ENCODE results near the gene STH. TPM values are rescaled to one million over a fixed set of nuclear protein-coding genes. Genes with fewer than 3 reads are reported as not detected.
"Not testable (repeated sequence)": the region's sequence is repeated elsewhere in the genome, so short reads cannot be mapped to it uniquely, and the experiment has no call there.

STH gene, protein sequence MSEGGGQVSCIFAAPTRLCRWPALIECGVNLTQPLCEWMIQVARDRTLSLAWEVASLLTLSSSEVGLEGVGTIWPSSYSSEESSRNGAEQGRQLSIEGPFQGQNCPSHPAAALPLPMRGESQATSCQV
- total RNA-seq (2014; rRNA removed; shearing (Covaris generic); ENCODE audit: low replicate concordance), result not detected in 2 replicates

DNA sequence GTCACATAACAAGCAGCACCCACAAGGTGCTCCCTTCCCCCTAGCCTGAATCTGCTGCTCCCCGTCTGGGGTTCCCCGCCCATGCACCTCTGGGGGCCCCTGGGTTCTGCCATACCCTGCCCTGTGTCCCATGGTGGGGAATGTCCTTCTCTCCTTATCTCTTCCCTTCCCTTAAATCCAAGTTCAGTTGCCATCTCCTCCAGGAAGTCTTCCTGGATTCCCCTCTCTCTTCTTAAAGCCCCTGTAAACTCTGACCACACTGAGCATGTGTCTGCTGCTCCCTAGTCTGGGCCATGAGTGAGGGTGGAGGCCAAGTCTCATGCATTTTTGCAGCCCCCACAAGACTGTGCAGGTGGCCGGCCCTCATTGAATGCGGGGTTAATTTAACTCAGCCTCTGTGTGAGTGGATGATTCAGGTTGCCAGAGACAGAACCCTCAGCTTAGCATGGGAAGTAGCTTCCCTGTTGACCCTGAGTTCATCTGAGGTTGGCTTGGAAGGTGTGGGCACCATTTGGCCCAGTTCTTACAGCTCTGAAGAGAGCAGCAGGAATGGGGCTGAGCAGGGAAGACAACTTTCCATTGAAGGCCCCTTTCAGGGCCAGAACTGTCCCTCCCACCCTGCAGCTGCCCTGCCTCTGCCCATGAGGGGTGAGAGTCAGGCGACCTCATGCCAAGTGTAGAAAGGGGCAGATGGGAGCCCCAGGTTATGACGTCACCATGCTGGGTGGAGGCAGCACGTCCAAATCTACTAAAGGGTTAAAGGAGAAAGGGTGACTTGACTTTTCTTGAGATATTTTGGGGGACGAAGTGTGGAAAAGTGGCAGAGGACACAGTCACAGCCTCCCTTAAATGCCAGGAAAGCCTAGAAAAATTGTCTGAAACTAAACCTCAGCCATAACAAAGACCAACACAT lies at the start of gene STH:
Gene STH, plus strand, starts transcription at position 264 of the 913 bp plus-strand sequence. Its CDS starts 30 bp downstream, at position 294.
- Histone ChIP-seq H3K27me3 (no peaks in the 10 kb centered on the region), H3K36me3 (no peaks in the 10 kb centered on the region), H3K9me3 (no peaks in the 10 kb centered on the region), H3K4me3 (no peak within 1 kb of the TSS)
- no peak for DNase-seq

GRCh38 chr17:45949755-45950320 lies 49.2 kb upstream of the STH start:
- no peak overlapping the region for H3K4me3 ChIP-seq
- H3K9me3 ChIP-seq, result no peaks in the 10 kb centered on the region
- H3K36me3 ChIP-seq, result no peaks in the 10 kb centered on the region
- no peak for DNase-seq
- H3K27me3 ChIP-seq, result peaks cover 12% of the 10 kb centered on the region; the same call in 1 of the 2 replicates

DNA sequence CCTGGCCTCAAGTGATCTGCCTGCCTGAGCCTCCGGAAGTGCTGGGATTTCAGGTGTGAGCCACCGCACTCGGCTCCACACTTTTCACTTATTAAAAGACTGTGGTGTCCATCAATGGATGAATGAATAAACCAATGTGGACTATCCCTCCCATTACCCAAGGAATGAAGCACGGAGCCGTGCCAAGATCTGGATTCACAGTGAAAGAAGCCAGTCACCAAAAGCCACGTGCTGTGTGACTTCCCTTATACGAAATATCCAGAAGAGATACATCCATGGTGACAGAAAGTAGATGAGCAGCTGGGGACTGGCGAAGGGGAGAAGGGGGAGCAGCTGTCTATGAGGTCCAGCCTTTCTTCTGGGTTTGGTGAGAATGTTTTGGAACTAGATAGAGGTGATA lies 48.2 kb upstream of the STH start:
- DNase-seq, result no peak
- H3K36me3 ChIP-seq, result no peaks in the 10 kb centered on the region
- no peaks in the 10 kb centered on the region for H3K9me3 ChIP-seq
- peaks cover 12% of the 10 kb centered on the region; the same call in 1 of the 2 replicates for H3K27me3 ChIP-seq
- no peak overlapping the region for H3K4me3 ChIP-seq

GRCh38 chr17:45951403-45951802 lies 47.6 kb upstream of the STH start:
- Histone ChIP-seq H3K27me3 (peaks cover 12% of the 10 kb centered on the region; the same call in 1 of the 2 replicates), H3K9me3 (no peaks in the 10 kb centered on the region), H3K4me3 (no peak overlapping the region), H3K36me3 (no peaks in the 10 kb centered on the region)
- DNase-seq, result no peak

DNA sequence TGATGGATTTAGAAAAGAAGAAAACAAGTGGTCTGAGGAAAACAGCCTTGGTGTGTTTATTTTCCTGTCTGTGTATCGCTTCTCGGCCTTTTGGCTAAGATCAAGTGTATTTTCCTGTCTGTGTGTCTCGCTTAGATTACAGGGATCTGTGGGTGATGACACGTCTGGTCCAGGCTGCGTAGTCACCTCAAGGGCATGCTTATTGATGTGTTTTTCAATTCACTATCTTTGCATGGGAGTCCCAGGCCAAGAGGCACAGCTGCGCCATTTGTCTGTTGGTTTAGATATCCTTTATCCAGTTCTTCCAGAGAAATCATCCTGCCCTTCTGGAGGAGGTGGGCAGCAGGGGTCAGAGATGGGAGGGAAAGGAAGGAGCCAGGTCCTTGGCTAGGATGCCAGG lies 47.1 kb upstream of the STH start:
- H3K27me3 ChIP-seq, result peaks cover 12% of the 10 kb centered on the region; the same call in 1 of the 2 replicates
- H3K36me3 ChIP-seq, result no peaks in the 10 kb centered on the region
- no peak for DNase-seq
- no peak overlapping the region for H3K4me3 ChIP-seq
- H3K9me3 ChIP-seq, result no peaks in the 10 kb centered on the region

DNA sequence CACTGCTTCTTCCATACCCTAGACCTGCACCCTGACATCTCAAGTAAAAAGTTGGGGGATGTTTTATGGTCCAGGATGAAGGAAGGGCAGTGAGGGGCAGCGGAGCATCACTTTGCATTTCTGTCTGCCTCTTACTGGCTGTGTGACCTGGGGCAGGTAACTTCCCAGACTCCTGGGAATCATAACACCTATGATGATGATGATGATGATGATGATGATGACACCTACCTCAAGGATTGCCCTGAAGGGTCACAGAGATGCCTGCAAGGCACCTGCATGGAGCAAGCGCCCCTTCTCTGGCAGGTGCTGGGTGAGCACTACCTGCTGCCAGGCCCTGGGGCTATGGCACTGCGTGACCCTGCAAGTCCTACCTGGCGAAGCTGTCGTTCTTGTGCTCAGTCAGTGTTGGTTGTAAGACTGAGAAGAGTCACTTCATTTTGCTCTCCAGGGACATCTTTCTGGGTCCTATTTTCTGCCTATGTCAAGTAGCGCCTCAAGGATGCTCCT lies 46.2 kb upstream of the STH start:
- Histone ChIP-seq H3K27me3 (peaks cover 12% of the 10 kb centered on the region; the same call in 1 of the 2 replicates), H3K36me3 (no peaks in the 10 kb centered on the region), H3K9me3 (no peaks in the 10 kb centered on the region), H3K4me3 (no peak overlapping the region)
- no peak for DNase-seq

- peaks cover 12% of the 10 kb centered on the region; the same call in 1 of the 2 replicates for H3K27me3 ChIP-seq
- DNase-seq, result no peak
- H3K9me3 ChIP-seq, result no peaks in the 10 kb centered on the region
- H3K36me3 ChIP-seq, result no peaks in the 10 kb centered on the region
- H3K4me3 ChIP-seq, result no peak overlapping the region
Measured at GRCh38 chr17:45953561-45953960, 45.5 kb upstream of the STH start.

GRCh38 chr17:45954914-45955313 lies 44.1 kb upstream of the STH start:
- H3K36me3 ChIP-seq, result no peaks in the 10 kb centered on the region
- no peak for DNase-seq
- H3K9me3 ChIP-seq, result no peaks in the 10 kb centered on the region
- H3K4me3 ChIP-seq, result no peak overlapping the region
- H3K27me3 ChIP-seq, result peaks cover 6% of the 10 kb centered on the region; the same call in 1 of the 2 replicates

DNA sequence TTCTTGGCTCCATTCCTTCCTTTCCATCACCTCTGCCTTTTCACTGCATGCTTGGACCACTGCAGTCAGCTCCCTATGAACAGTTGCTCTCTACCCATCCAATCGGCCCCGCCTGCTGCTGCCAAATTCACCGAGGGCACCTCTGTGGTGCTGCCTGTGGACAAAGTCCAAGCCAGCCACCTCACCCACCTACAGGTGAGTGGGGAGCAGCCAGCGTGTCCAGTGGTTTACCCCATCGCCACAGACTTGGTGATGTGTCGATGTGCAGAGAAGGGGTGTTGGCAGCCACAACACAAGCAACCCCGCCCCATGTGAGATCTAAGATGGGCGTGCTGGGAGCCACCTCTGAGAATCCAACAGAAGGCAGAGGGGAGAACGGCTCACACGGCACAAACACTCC lies 43.7 kb upstream of the STH start:
- H3K9me3 ChIP-seq, result no peaks in the 10 kb centered on the region
- no peak for DNase-seq
- H3K27me3 ChIP-seq, result peaks cover 3% of the 10 kb centered on the region; the same call in 1 of the 2 replicates
- no peaks in the 10 kb centered on the region for H3K36me3 ChIP-seq
- H3K4me3 ChIP-seq, result no peak overlapping the region

- Histone ChIP-seq H3K9me3 (no peaks in the 10 kb centered on the region), H3K27me3 (no peaks in the 10 kb centered on the region), H3K36me3 (no peaks in the 10 kb centered on the region), H3K4me3 (no peak overlapping the region)
- DNase-seq, result no peak
Measured at GRCh38 chr17:45956090-45956489, 43.0 kb upstream of the STH start.

DNA sequence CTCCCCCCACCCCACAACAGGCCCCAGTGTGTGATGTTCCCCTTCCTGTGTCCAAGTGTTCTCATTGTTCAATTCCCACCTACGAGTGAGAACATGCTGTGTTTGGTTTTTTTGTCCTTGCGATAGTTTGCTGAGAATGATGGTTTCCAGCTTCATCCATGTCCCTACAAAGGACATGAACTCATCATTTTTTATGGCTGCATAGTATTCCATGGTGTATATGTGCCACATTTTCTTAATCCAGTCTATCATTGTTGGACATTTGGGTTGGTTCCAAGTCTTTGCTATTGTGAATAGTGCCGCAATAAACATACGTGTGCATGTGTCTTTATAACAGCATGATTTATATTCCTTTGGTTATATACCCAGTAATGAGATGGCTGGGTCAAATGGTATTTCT lies 42.3 kb upstream of the STH start:
- H3K4me3 ChIP-seq, DNase-seq, H3K27me3 ChIP-seq, H3K9me3 ChIP-seq, H3K36me3 ChIP-seq: not testable (repeated sequence)

DNA sequence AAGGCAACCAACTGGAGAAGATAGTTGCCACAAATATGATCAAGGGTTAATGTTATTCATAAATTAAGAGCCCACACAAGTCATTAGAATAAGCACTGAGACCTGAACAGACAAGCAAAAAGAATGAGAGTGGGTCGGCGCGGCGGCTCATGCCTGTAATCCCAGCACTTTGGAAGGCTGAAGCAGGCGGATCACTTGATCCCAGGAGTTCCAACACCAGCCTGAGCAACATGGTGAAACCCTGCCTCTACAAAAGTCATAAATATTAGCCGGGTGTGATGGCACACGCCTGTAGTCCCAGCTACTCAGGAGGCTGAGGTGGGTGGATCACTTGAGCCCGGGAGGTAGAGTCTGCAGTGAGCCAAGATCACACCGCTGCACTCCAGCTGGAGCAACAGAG lies 40.7 kb upstream of the STH start:
- Histone ChIP-seq H3K36me3 (no peaks in the 10 kb centered on the region), H3K4me3 (no peak overlapping the region), H3K9me3 (no peaks in the 10 kb centered on the region), H3K27me3 (no peaks in the 10 kb centered on the region)
- no peak for DNase-seq

DNA sequence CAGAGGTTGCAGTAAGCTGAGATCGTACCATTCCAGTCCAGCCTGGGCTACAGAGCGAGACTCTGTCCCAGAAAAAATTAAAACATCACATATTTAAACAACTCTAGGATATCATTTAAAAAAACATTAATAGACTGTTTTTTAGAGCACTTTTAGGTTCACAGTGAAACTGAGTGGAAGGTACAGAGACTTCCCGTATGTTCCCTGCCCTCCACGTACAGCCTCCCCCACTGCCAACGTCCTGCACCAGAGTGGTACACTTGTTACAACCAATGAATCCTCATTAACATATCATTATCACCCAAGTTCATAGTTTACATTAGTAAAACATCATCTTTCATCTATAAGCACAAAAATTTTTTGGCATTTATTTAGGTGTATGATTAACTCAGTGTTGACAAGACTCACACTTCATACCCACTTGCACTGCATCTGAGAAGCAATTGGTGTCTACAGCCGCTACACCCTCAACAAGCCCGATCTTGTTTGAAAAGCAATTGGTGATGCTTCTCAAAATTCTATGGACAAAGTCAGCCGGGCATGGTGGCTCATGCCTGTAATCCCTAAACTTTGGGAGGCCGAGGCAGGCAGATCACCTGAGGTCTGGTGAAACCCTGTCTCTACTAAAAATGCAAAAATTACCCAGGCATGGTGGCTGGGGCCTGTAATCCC lies 39.9 kb upstream of the STH start:
- Histone ChIP-seq H3K4me3 (no peak overlapping the region), H3K27me3 (no peaks in the 10 kb centered on the region), H3K36me3 (no peaks in the 10 kb centered on the region), H3K9me3 (no peaks in the 10 kb centered on the region)
- no peak for DNase-seq

DNA sequence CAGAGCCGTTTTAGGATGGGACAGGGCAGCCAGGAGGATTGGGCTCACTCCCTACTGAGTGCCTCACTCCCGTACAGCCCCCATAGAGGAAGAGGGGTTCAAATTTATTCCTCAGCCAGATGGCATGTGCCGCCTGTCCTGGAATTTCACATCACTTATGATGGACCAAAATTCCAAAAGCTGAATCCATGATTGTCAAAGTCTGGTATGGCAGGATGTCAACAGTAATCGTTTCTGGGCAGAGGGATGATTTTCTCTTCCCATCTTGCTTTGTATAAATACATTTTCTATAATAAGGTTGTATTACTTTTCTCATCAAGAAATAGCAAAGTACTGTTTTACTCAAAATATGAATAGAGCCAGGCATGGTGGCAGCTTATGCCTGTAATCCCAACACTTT lies 38.7 kb upstream of the STH start:
- Histone ChIP-seq H3K4me3 (no peak overlapping the region), H3K36me3 (no peaks in the 10 kb centered on the region), H3K27me3 (peaks cover 7% of the 10 kb centered on the region; the same call in 1 of the 2 replicates), H3K9me3 (no peaks in the 10 kb centered on the region)
- DNase-seq, result no peak

DNA sequence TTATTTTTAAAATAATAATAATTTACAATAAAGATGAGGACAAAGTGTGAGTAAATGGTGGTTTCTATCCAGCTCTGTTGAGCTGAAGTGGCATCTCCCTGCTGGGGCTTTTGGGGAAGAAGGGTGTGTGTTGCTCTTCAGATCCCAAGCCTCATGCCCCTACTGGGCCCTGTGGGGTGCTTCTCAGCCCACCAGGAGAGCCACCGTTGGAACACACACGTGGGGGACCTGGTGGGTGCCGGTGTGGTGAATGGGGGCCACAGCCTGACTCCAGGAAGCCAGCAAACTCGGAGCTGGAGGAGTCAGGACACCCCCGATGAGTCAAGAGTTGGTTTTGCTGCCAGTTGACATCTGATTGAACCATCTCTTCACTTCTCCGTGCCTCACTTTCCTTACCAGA lies 37.8 kb upstream of the STH start:
- DNase-seq, result no peak
- Histone ChIP-seq H3K27me3 (peaks cover 16% of the 10 kb centered on the region), H3K36me3 (no peaks in the 10 kb centered on the region), H3K4me3 (no peak overlapping the region), H3K9me3 (no peaks in the 10 kb centered on the region)

DNA sequence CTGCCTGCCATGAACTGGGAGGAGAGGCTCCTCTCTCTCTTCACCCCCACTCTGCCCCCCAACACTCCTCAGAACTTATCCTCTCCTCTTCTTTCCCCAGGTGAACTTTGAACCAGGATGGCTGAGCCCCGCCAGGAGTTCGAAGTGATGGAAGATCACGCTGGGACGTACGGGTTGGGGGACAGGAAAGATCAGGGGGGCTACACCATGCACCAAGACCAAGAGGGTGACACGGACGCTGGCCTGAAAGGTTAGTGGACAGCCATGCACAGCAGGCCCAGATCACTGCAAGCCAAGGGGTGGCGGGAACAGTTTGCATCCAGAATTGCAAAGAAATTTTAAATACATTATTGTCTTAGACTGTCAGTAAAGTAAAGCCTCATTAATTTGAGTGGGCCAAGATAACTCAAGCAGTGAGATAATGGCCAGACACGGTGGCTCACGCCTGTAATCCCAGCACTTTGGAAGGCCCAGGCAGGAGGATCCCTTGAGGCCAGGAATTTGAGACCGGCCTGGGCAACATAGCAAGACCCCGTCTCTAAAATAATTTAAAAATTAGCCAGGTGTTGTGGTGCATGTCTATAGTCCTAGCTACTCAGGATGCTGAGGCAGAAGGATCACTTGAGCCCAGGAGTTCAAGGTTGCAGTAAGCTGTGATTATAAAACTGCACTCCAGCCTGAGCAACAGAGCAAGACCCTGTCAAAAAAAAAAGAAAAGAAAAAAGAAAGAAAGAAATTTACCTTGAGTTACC lies 36.7 kb upstream of the STH start:
- H3K36me3 ChIP-seq, result no peaks in the 10 kb centered on the region
- H3K9me3 ChIP-seq, result no peaks in the 10 kb centered on the region
- peaks cover 28% of the 10 kb centered on the region for H3K27me3 ChIP-seq
- DNase-seq, result no peak
- no peak overlapping the region for H3K4me3 ChIP-seq
